Heart left ventricle (tissue), 16 donors: ENCODE results near the gene AKR7A2. TPM values are rescaled to one million over a fixed set of nuclear protein-coding genes. Genes with fewer than 3 reads are reported as not detected.
"Not testable (repeated sequence)": the region's sequence is repeated elsewhere in the genome, so short reads cannot be mapped to it uniquely, and the experiment has no call there.

Experiments used
- ATAC-seq, 4 donors: fragments of 200-7000 bp; cut with Tn5 transposase; one replicate each; pipeline ENCODE4 v1.9.1; 2020 to 2022; ENCODE audit warnings: moderate library complexity in 4 of 4, mild to moderate bottlenecking in 3 of 4, moderate number of reproducible peaks in 1 of 4
- DNase-seq, 5 donors: peaks; one replicate each; pipeline ENCODE4 v3.0.0-alpha.2; 2020
- H3K27ac ChIP-seq, 12 donors: fragments of 200-600 bp; sonication (generic) in 4 of 12; one replicate each; pipeline versions ENCODE4 v1.5.0 to v1.8.0; 2016 to 2022; ENCODE audit warnings: mild to moderate bottlenecking in 2 of 12
- H3K27me3 ChIP-seq, 9 donors: fragments of 200-600 bp; sonication (generic) in 2 of 9; one replicate each; pipeline versions ENCODE4 v1.5.1 to v1.8.0; 2016 to 2022; ENCODE audit warnings: mild to moderate bottlenecking in 3 of 9
- H3K36me3 ChIP-seq, 9 donors: fragments of 200-600 bp; sonication (generic) in 2 of 9; one replicate each; pipeline versions ENCODE4 v1.5.0 to v1.8.0; 2018 to 2022; ENCODE audit warnings: mild to moderate bottlenecking in 2 of 9
- H3K4me1 ChIP-seq, 12 donors: fragments of 200-600 bp; sonication (generic) in 4 of 12; one replicate each; pipeline versions ENCODE4 v1.5.0 to v1.8.0; 2016 to 2022; ENCODE audit warnings: mild to moderate bottlenecking in 3 of 12
- H3K4me3 ChIP-seq, 12 donors: fragments of 200-600 bp; sonication (generic) in 4 of 12; one replicate each; pipeline versions ENCODE4 v1.5.0 to v1.8.0; 2017 to 2022; ENCODE audit warnings: mild to moderate bottlenecking in 9 of 12, moderate library complexity in 4 of 12
- H3K9me3 ChIP-seq, 12 donors: fragments of 200-600 bp; sonication (generic) in 4 of 12; one replicate each; pipeline versions ENCODE4 v1.5.0 to v1.8.0; 2016 to 2022; ENCODE audit warnings: mild to moderate bottlenecking in 1 of 12
- POLR2A ChIP-seq, 2 donors: fragments of 450-650 bp; IDR thresholded peaks; one replicate each; pipeline ENCODE4 v1.6.1; 2017; ENCODE audit warnings: antibody characterized with exemption in 2 of 2, mild to moderate bottlenecking in 2 of 2, moderate library complexity in 2 of 2
- WGBS, 4 donors: extraction: QIAGEN DNeasy Blood & Tissue Kit in 2 of 4; methylation state at CpG; one replicate each; pipeline versions ENCODE4 v1.1.5 to v1.1.7; 2013 to 2018; 5-methylcytosine and 5-hydroxymethylcytosine counted together
- intact Hi-C, 10 donors: fragments of 100-400 bp; cut with DNase I; formaldehyde crosslinking; loops; one replicate each; pipeline versions ENCODE4 v1.11.1 to v1.14.2; 2022
- polyA plus RNA-seq, 2 donors: library from polyadenylated mRNA; stranded (reverse); fragments of 200-250 nt; gene quantifications; one replicate each; pipeline ENCODE4 v1.2.3, GENCODE V29; 2013
- total RNA-seq, 9 donors: library from RNA; depleted of rRNA in 2 of 9; stranded (reverse); fragments of >200 nt in 2 of 9; fragmentation: NEBNext Ultra II Directional in 3 of 9; extraction: Animal tissue kit (Norgen Biotek cat#: 25700) in 3 of 9; gene quantifications; one replicate each; pipeline versions ENCODE4 v1.1.0 to v1.2.4, GENCODE V29; 2016 to 2023
- TF ChIP-seq, protein P1 (sequence below), 12 donors: fragments of 200-600 bp; sonication (generic) in 4 of 12; IDR thresholded peaks; one replicate each; pipeline versions ENCODE4 v1.5.0 to v1.8.0; 2018 to 2022; ENCODE audit warnings: antibody characterized with exemption in 12 of 12, mild to moderate bottlenecking in 5 of 12
- donor health status: ischemic (EF 13 %, LVEDD 7.1; RV severe dilation, severe dysfunction).
- donor health status: healthy with polysubstance abuse.
- donor health status: DM: no; HTN: yes; CAD: no.
- donor health status: DM: no; HTN: no; CAD: no.
- donor health status: ischemic (EF 25% LVEDD 6.9; RV normal size, moderate dysfunction).
- donor health status: ischemic (EF 25% LVEDD 5.7; RV mildly dilated, moderate dysfunction).
- donor health status: healthy.
- donor health status: DM: yes; HTN: yes; CAD: no.
- donor health status: ischemic (EF 35%, LVEDD 5.7; RV mildly dilated, moderate dysfunction).
- donor health status: nonischemic (EF 11% LVEDD 7.7; RV severe dilation, severe dysfunction).
- donor health status: DM: yes; HTN: yes; CAD: no.
- donor health status: PGD.
- donor health status: ischemic (EF 29% LVEDD 5.4; RV normal size, mild dysfunction).
- donor health status: nonischemic (EF 23%, LVEDD 6.1; RV moderate dilation, normal function).

The AKR7A2 gene
- total and polyA plus RNA-seq, 11 donors = 13.8 to 97.5 (median 41.9) TPM

DNA sequence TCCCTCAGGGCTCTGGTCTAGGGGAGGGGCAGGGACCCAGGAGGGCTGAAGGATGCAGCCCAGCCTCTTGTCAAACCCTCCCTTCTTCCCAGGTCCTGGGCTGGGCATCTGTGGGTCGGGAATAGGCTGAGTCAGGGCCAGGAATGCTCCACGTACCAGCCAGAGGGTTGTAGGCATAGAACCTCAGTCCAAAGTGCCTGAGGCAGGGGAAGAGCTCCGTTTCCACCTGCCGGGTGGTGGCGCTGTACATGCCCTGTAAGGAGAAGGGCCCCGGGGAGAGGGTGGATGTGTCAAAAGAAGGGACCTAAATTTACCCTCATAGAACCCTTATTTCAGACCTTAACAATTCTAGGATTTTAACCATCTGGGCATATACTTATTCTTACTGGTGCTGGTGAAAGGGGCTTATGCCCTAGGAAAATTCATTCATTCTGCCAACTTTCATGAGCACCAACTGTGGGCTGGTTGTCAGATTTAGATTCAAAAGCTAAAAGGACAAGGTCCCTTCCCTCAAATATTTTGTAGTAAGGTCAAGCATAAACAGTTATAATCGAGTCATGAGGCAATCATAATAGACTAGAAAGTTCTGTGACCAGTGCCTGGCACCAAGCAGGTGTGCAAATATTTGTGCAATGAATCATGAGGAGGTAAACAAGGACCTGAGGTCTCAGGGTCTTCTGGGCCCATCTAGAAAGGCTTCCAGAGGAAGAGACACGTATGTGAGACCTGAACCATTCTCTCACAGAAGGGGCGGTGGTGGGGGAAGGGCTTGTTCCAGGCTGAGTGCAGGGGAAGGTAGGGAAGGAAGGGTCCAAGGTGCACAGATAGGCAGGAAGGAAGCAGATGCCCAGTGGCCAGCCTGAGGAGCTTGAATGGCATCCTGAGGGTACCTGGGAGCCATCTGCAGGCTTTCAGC lies 42.3 kb downstream of the AKR7A2 start:
- H3K4me1 ChIP-seq, ATAC-seq, H3K36me3 ChIP-seq, H3K4me3 ChIP-seq, intact Hi-C loops, H3K9me3 ChIP-seq, H3K27me3 ChIP-seq, H3K27ac ChIP-seq, DNase-seq: not testable (repeated sequence)
- 45 to 89% (median 72%) methylated on average over 7 to 9 of the region's 9 CpGs for WGBS, 4 donors
- TF ChIP-seq, protein P1, sequence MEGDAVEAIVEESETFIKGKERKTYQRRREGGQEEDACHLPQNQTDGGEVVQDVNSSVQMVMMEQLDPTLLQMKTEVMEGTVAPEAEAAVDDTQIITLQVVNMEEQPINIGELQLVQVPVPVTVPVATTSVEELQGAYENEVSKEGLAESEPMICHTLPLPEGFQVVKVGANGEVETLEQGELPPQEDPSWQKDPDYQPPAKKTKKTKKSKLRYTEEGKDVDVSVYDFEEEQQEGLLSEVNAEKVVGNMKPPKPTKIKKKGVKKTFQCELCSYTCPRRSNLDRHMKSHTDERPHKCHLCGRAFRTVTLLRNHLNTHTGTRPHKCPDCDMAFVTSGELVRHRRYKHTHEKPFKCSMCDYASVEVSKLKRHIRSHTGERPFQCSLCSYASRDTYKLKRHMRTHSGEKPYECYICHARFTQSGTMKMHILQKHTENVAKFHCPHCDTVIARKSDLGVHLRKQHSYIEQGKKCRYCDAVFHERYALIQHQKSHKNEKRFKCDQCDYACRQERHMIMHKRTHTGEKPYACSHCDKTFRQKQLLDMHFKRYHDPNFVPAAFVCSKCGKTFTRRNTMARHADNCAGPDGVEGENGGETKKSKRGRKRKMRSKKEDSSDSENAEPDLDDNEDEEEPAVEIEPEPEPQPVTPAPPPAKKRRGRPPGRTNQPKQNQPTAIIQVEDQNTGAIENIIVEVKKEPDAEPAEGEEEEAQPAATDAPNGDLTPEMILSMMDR (IDR thresholded peaks at IDR 0.05) = peak in 1 of 12 donors; percentile 31

DNA sequence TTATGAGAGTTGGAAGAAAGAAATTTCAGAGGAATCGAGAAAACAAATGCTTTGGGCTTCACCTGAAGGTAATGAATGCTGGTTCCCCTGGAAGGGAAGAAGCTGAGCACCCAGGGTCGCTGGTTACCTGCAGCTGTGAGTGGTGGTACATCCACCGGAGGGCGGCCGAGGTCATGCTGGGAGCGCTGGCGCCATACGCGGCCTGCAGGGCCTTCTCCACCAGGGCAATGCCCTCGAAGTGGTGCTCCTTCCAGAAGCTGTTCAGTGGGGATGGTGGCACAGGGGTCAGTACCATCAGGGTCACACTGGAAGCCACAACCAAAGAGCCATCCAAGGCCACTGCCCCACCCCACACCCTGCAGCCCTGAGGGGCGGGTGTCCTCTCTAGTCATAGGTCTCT lies 43.5 kb downstream of the AKR7A2 start:
- ATAC-seq = no peak
- Histone ChIP-seq H3K9me3 (no peaks in the 10 kb centered on the region), H3K36me3 (no peaks in the 10 kb centered on the region), H3K27ac (no peak overlapping the region), H3K4me3 (no peak overlapping the region), H3K27me3 (no peaks in the 10 kb centered on the region), H3K4me1 (no peaks in the 10 kb centered on the region)
- WGBS, 4 donors = 77 to 88% (median 86%) methylated on average over 10 to 11 of the region's 11 CpGs
- TF ChIP-seq POLR2A (IDR thresholded peaks at IDR 0.05) = no peak
- intact Hi-C loops = no loop called here
- no peak for DNase-seq

DNA sequence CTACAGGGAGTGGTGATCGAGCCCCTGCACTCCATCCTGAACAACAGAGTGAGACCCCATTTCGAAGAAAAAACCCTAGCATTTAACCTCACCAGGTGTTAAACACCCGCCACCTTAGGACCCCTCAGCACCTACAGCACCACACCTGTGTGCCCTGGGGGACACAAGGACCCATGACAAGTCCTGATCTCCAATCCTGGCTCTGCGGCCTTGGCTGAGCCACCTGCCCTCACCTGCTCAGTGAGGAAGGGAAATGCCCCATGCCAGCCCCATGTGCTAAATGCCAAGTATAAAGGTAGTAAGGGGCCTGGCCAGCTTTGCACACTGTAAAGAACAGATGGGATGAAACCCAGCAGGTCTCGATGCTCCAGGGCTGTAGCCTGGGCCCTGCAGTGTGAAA lies 49.2 kb downstream of the AKR7A2 start:
- Histone ChIP-seq H3K4me3 (no peak overlapping the region), H3K9me3 (no peaks in the 10 kb centered on the region), H3K27ac (no peak overlapping the region), H3K4me1 (peaks cover 0 to 2% (median 0%) of the 10 kb centered on the region in 12 donors), H3K36me3 (peaks cover 0 to 31% (median 27%) of the 10 kb centered on the region in 9 donors), H3K27me3 (no peaks in the 10 kb centered on the region)
- ATAC-seq = no peak
- intact Hi-C loops = no loop called here
- whole genome bisulfite sequencing, 4 donors = 86 to 95% (median 93%) methylated on average over 4 to 5 of the region's 5 CpGs
- DNase-seq = no peak
- TF ChIP-seq POLR2A (IDR thresholded peaks at IDR 0.05) = no peak
- TF ChIP-seq, protein P1 (IDR thresholded peaks at IDR 0.05) = no peak

DNA sequence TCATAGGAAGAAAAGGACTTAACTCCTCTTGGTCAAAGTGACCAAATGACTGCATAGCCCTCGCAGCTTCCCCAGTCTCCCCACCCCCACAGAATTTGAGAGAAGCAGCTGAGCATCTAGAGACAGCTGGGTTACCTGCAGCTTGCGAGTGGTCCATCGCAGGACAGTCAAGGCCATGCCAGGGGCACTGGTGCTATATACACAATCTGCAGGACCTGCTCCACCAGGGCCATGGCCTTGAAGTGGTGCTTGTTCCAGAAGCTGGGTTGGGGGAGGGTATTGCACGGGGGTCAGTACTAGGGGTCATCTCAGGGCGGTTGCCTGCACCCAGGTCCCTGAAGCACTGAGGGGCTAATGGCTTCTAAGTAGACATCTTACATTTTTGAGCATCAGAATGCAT lies 49.9 kb downstream of the AKR7A2 start:
- Histone ChIP-seq H3K27ac (no peak overlapping the region), H3K4me3 (no peak overlapping the region), H3K4me1 (peaks cover 0 to 9% (median 0%) of the 10 kb centered on the region in 12 donors), H3K9me3 (no peaks in the 10 kb centered on the region), H3K27me3 (no peaks in the 10 kb centered on the region), H3K36me3 (peaks cover 0 to 38% (median 33%) of the 10 kb centered on the region in 9 donors)
- intact Hi-C loops = no loop called here
- WGBS, 4 donors = 70 to 86% (median 81%) methylated on average over 4 to 5 of the region's 5 CpGs
- TF ChIP-seq, protein P1 (IDR thresholded peaks at IDR 0.05) = no peak
- TF ChIP-seq POLR2A (IDR thresholded peaks at IDR 0.05) = no peak
- DNase-seq (no peak), ATAC-seq (no peak)
